Measurements from ENCODE around the gene CADM3. TPM values are rescaled to one million over a fixed set of nuclear protein-coding genes. Genes with fewer than 3 reads are reported as not detected.

The CADM3 gene
- total and polyA plus RNA-seq, 2 of the 8 experiments (the other 6 are each of a cell fraction or from before 2014, with no cell fraction given) = 8.3 to 8.5 TPM

DNA sequence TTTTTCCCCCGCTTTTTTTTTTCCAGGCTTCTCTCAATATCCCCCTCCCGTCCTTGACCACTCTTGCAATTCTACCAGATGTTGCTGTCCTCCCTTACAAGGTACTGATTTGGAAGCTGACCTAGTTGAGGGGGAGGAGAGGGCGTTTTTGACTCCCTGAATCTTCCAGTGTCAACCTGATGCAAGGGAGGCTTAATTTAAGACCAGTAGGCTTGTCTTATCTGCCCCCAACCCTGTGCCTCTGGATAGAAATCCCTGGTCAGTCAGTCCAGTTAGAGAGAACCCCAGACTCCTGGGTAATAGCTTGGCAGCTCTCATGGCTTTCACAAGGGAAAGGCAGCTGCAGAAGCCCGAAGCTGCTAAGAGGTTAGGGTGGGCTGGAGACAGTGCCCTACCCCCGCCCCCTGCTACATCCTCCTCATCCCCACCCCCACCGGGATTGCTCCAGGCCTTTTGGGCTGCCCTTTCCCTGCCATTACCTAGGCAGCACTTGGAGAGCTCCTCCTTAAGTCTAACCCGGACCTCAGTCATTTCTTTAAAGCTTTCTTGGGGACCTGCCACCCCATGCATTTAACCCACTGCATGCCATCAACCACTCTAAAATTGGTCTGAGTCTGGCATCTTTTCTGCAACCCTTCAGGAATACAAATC, 36.9 kb downstream of the CADM3 start (continued):
- TF ChIP-seq CHD7 (IDR thresholded peaks at IDR 0.05; ENCODE audit: insufficient replicate concordance, low read length) (no peak), JUND (IDR thresholded peaks at IDR 0.05; ENCODE audit: low read length) (no peak), KDM4A (IDR thresholded peaks at IDR 0.05; ENCODE audit: low read depth, low read length, severe bottlenecking) (peak; percentile 24), SUZ12 (IDR thresholded peaks at IDR 0.05; ENCODE audit: low read length) (no peak), SP1 (IDR thresholded peaks at IDR 0.05; ENCODE audit: low read depth, low read length) (0 out of 2 replicates have a peak, but pooled peaks have one; percentile 43), SIN3A (conservative IDR thresholded peaks at IDR 0.05 in 1 of 2, IDR thresholded peaks at IDR 0.05 in 1 of 2; ENCODE audit: low read depth in 1 of 2, low read length in 2 of 2) (peak; percentile 87 to 91; a peak in 3 of 4 replicates)

Measured in H1 (cell line).